Measurements from ENCODE around the gene SPRY2. TPM values are rescaled to one million over a fixed set of nuclear protein-coding genes. Genes with fewer than 3 reads are reported as not detected.

The SPRY2 gene
- total and polyA plus RNA-seq, 2 of the 13 experiments (the other 11 are each of a cell fraction or from before 2014, with no cell fraction given) = 7.4 to 25.1 TPM

DNA sequence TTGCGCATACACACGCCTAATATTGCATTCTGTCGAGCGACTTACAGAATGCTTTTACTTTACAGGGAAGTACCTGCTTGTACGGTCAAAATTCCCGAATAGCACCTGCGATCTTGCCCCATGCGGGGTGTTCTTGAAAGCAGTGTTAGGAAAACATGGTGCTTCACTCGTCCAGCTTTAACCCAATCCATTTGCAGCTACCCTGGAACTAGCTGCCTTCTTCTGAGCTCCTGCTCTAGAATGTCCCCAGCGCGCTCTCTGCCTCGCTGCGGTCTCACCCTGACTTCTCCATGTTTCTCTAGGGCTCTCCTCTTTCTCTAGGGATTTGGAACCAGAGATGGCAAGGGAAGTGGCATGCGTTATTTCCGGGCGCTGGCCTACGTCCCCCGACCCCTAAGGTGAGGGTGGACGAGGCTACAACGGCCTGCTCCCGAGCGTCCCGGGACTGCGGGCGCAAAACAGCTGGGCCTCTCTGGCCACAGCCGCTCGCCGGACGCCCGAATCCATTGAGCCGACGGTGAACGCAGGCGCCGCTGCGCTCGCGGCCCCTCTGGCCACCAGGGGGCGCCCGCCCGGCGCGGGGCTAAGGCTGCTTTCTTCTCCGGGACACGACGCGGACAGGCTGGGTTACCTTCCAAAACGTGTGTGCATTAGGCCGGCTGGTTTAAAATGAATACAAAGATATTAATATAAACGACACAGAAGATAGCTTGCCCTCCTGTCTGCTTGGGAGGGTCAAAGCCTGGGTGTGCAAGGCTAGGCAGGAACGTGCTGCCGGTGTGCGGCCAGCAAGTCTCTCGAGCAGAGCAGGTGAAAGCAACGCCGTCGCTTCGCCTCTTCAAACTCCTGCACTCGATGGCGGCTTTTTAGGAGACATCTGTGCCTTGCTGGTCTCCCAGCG is 1.8 kb upstream of the SPRY2 start (continued):
- TF ChIP-seq, protein P1, sequence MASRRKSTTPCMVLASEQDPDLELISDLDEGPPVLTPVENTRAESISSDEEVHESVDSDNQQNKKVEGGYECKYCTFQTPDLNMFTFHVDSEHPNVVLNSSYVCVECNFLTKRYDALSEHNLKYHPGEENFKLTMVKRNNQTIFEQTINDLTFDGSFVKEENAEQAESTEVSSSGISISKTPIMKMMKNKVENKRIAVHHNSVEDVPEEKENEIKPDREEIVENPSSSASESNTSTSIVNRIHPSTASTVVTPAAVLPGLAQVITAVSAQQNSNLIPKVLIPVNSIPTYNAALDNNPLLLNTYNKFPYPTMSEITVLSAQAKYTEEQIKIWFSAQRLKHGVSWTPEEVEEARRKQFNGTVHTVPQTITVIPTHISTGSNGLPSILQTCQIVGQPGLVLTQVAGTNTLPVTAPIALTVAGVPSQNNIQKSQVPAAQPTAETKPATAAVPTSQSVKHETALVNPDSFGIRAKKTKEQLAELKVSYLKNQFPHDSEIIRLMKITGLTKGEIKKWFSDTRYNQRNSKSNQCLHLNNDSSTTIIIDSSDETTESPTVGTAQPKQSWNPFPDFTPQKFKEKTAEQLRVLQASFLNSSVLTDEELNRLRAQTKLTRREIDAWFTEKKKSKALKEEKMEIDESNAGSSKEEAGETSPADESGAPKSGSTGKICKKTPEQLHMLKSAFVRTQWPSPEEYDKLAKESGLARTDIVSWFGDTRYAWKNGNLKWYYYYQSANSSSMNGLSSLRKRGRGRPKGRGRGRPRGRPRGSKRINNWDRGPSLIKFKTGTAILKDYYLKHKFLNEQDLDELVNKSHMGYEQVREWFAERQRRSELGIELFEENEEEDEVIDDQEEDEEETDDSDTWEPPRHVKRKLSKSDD (CRISPR knock-in tag; IDR thresholded peaks at IDR 0.05; ENCODE audit: low read depth) = no peak
- TF ChIP-seq ETV5 (CRISPR knock-in tag; IDR thresholded peaks at IDR 0.05; ENCODE audit: borderline replicate concordance) (peak; percentile 40), NRL (CRISPR knock-in tag; IDR thresholded peaks at IDR 0.05; ENCODE audit: borderline replicate concordance) (peak; percentile 80; the same call in 1 of the 2 replicates), ZNF770 (CRISPR knock-in tag; IDR thresholded peaks at IDR 0.05) (peak; percentile 45), ZNF121 (CRISPR knock-in tag; IDR thresholded peaks at IDR 0.05) (peak; percentile 60; the same call in 1 of the 2 replicates), HOXA5 (CRISPR knock-in tag; IDR thresholded peaks at IDR 0.05) (peak; percentile 81), ZNF724P (CRISPR knock-in tag; IDR thresholded peaks at IDR 0.05; ENCODE audit: borderline replicate concordance) (0 out of 2 replicates have a peak, but pooled peaks have one; percentile 68), SMAD1 (CRISPR knock-in tag; IDR thresholded peaks at IDR 0.05; ENCODE audit: borderline replicate concordance, low read depth) (peak; percentile 70; the same call in 1 of the 2 replicates), ASH2L (IDR thresholded peaks at IDR 0.05; ENCODE audit: insufficient read length, low read depth, low read length) (peak; percentile 61), HINFP (CRISPR knock-in tag; IDR thresholded peaks at IDR 0.05; ENCODE audit: low read depth) (peak; percentile 69; the same call in 1 of the 2 replicates), MTA1 (CRISPR knock-in tag; IDR thresholded peaks at IDR 0.05; ENCODE audit: borderline replicate concordance) (peak; percentile 73; the same call in 1 of the 2 replicates), CSRNP1 (CRISPR knock-in tag; IDR thresholded peaks at IDR 0.05) (no peak)
- TF ChIP-seq, protein P2, sequence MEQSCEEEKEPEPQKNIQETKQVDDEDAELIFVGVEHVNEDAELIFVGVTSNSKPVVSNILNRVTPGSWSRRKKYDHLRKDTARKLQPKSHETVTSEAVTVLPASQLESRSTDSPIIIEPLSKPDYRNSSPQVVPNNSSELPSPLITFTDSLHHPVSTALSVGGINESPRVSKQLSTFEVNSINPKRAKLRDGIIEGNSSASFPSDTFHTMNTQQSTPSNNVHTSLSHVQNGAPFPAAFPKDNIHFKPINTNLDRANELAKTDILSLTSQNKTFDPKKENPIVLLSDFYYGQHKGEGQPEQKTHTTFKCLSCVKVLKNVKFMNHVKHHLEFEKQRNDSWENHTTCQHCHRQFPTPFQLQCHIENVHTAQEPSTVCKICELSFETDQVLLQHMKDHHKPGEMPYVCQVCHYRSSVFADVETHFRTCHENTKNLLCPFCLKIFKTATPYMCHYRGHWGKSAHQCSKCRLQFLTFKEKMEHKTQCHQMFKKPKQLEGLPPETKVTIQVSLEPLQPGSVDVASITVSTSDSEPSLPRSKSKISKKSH (CRISPR knock-in tag; IDR thresholded peaks at IDR 0.05; ENCODE audit: borderline replicate concordance) = 0 out of 2 replicates have a peak, but pooled peaks have one; percentile 44

Data from HepG2 (cell line).